ENCODE measurements around the gene C2CD4A.

DNA sequence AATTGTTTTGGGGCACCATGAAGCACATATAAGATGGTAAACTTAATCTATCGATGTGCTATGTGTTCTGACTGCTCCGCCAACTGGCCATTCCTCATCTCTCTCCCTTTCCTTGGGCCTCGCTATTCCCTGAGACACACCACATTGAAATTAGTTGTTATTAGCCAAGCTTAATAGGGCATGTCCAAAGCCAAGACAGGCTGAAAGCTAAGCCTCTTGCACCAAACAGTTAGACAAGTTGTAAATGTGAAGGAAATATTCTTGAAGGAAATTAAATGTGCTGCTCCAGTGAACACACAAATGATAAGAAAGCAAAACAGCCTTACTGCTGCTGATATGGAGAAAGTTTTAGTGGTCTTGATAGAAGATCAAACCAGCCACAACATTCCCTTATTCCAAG is 39.3 kb downstream of the C2CD4A start:
- TF ChIP-seq POLR2A (IDR thresholded peaks at IDR 0.05) (no peak), CTCF (IDR thresholded peaks at IDR 0.05) (no peak), EP300 (IDR thresholded peaks at IDR 0.05) (no peak)

Measured in gastroesophageal sphincter (tissue), 3 donors.